Dedifferentiated amniotic fluid mesenchymal stem cell (primary cell): ENCODE data around the gene DDX18.
"Not testable (repeated sequence)": the region's sequence is repeated elsewhere in the genome, so short reads cannot be mapped to it uniquely, and the experiment has no call there.

Source experiments
- DNase-seq: peaks from one replicate; pipeline ENCODE4 v3.0.0-alpha.2; 2016; ENCODE audit errors: extremely low spot score

Gene DDX18

GRCh38 chr2:117814417-117815264 is at the start of gene DDX18:
TSS of gene DDX18 (plus strand) at chr2:117814691. CDS start at chr2:117814778, 87 bp downstream.
- peak; percentile 99 for DNase-seq

- DNase-seq: no peak
Observed at GRCh38 chr2:117770730-117771129, 43.8 kb upstream of the DDX18 start.

- DNase-seq: peak; percentile 35
Observed at GRCh38 chr2:117771969-117772630, 42.4 kb upstream of the DDX18 start.

GRCh38 chr2:117774716-117775115 is 39.8 kb upstream of the DDX18 start:
- DNase-seq: no peak

- no peak for DNase-seq
Observed at GRCh38 chr2:117775703-117776219, 38.7 kb upstream of the DDX18 start.

GRCh38 chr2:117776888-117777287 is 37.6 kb upstream of the DDX18 start:
- no peak for DNase-seq

GRCh38 chr2:117785740-117786139 is 28.8 kb upstream of the DDX18 start:
- DNase-seq: peak; percentile 54

GRCh38 chr2:117786520-117786919 is 28.0 kb upstream of the DDX18 start:
- DNase-seq: no peak

- no peak for DNase-seq
Observed at GRCh38 chr2:117789505-117789904, 25.0 kb upstream of the DDX18 start.

GRCh38 chr2:117794668-117795067 is 19.8 kb upstream of the DDX18 start:
- DNase-seq: no peak

GRCh38 chr2:117801826-117802225 is 12.7 kb upstream of the DDX18 start:
- no peak for DNase-seq

GRCh38 chr2:117803644-117804325 is 10.7 kb upstream of the DDX18 start:
- not testable (repeated sequence) for DNase-seq

- DNase-seq: no peak
Observed at GRCh38 chr2:117812443-117812842, 2.0 kb upstream of the DDX18 start.

- DNase-seq: no peak
Observed at GRCh38 chr2:117815946-117816345, 1.5 kb downstream of the DDX18 start.

GRCh38 chr2:117818921-117819320 is 4.4 kb downstream of the DDX18 start:
- DNase-seq: no peak

- no peak for DNase-seq
Observed at GRCh38 chr2:117820444-117820843, 6.0 kb downstream of the DDX18 start.

- DNase-seq: no peak
Observed at GRCh38 chr2:117825437-117825836, 10.9 kb downstream of the DDX18 start.

- DNase-seq: not testable (repeated sequence)
Observed at GRCh38 chr2:117827464-117827863, 13.0 kb downstream of the DDX18 start.

GRCh38 chr2:117828870-117829269 is 14.4 kb downstream of the DDX18 start:
- no peak for DNase-seq

- DNase-seq: no peak
Observed at GRCh38 chr2:117832332-117832731, 17.8 kb downstream of the DDX18 start.

- DNase-seq: no peak
Observed at GRCh38 chr2:117832905-117833613, 18.6 kb downstream of the DDX18 start.

GRCh38 chr2:117833911-117834310 is 19.4 kb downstream of the DDX18 start:
- no peak for DNase-seq
